Measurements from ENCODE around the gene MMP7. TPM values are rescaled to one million over a fixed set of nuclear protein-coding genes. Genes with fewer than 3 reads are reported as not detected.

MMP7 gene
- total RNA-seq, 2 experiments from 2014 or later, result not detected

- Mint-ChIP-seq H3K27me3 (ENCODE audit: low read depth) (no peaks in the 10 kb centered on the region), H3K27ac (peak overlapping the region; percentile 87), H3K36me3 (ENCODE audit: low read depth) (peaks cover 16% of the 10 kb centered on the region), H3K4me3 (peak overlapping the region; percentile 58), H3K4me1 (ENCODE audit: low read depth) (peaks cover 50% of the 10 kb centered on the region), H3K9me3 (ENCODE audit: insufficient read depth) (no peaks in the 10 kb centered on the region)
- CTCF ChIA-PET, result interaction anchor here (1.0 to 2.2 kb wide), 6 partner anchors 15 to 218 kb away, joined by 3 to 21 read pairs (median 6); no protein-coding TSS in a partner anchor
- POLR2A ChIA-PET, result no interaction called here
- ATAC-seq, result peak; percentile 66
- peak; percentile 55 for DNase-seq
These were observed 30.0 kb upstream of the MMP7 start for GRCh38 chr11:102560555-102561011.

GRCh38 chr11:102559839-102560238 lies 29.3 kb upstream of the MMP7 start:
- H3K9me3 Mint-ChIP-seq (ENCODE audit: insufficient read depth), result no peaks in the 10 kb centered on the region
- peaks cover 6% of the 10 kb centered on the region for H3K27me3 Mint-ChIP-seq (ENCODE audit: low read depth)
- H3K4me1 Mint-ChIP-seq (ENCODE audit: low read depth), result peaks cover 50% of the 10 kb centered on the region
- POLR2A ChIA-PET, result no interaction called here
- peak overlapping the region; percentile 36 for H3K4me3 Mint-ChIP-seq
- ATAC-seq, result peak; percentile 50
- CTCF ChIA-PET, result interaction anchor here (0.7 to 2.2 kb wide), 10 partner anchors 12 to 266 kb away, joined by 3 to 21 read pairs (median 4); no protein-coding TSS in a partner anchor
- peak overlapping the region; percentile 90 for H3K27ac Mint-ChIP-seq
- peak; percentile 33 for DNase-seq
- H3K36me3 Mint-ChIP-seq (ENCODE audit: low read depth), result peaks cover 16% of the 10 kb centered on the region

- DNase-seq, result no peak
- CTCF ChIA-PET, result interaction anchor here (1.1 to 1.8 kb wide), 4 partner anchors 58 to 111 kb away, joined by 3 to 4 read pairs (median 4); no protein-coding TSS in a partner anchor
- Mint-ChIP-seq H3K9me3 (ENCODE audit: insufficient read depth) (no peaks in the 10 kb centered on the region), H3K27me3 (ENCODE audit: low read depth) (peaks cover 6% of the 10 kb centered on the region), H3K4me3 (no peak overlapping the region), H3K27ac (no peak overlapping the region), H3K36me3 (ENCODE audit: low read depth) (peaks cover 14% of the 10 kb centered on the region), H3K4me1 (ENCODE audit: low read depth) (peaks cover 12% of the 10 kb centered on the region)
- POLR2A ChIA-PET, result no interaction called here
- no peak for ATAC-seq
These were observed 24.5 kb upstream of the MMP7 start for GRCh38 chr11:102555091-102555490.

GRCh38 chr11:102553835-102554282 lies 23.3 kb upstream of the MMP7 start:
- ChIA-PET CTCF (interaction anchor here (0.9 kb wide), 1 partner anchor 46 kb away, joined by 3 read pairs; no protein-coding TSS in a partner anchor), POLR2A (no interaction called here)
- Mint-ChIP-seq H3K9me3 (ENCODE audit: insufficient read depth) (no peaks in the 10 kb centered on the region), H3K4me3 (no peak overlapping the region), H3K4me1 (ENCODE audit: low read depth) (no peaks in the 10 kb centered on the region), H3K27ac (no peak overlapping the region), H3K36me3 (ENCODE audit: low read depth) (peaks cover 8% of the 10 kb centered on the region), H3K27me3 (ENCODE audit: low read depth) (peaks cover 6% of the 10 kb centered on the region)
- no peak for DNase-seq
- no peak for ATAC-seq

GRCh38 chr11:102552447-102553194 lies 22.1 kb upstream of the MMP7 start:
- Mint-ChIP-seq H3K27me3 (ENCODE audit: low read depth) (peaks cover 6% of the 10 kb centered on the region), H3K9me3 (ENCODE audit: insufficient read depth) (no peaks in the 10 kb centered on the region), H3K4me3 (no peak overlapping the region), H3K36me3 (ENCODE audit: low read depth) (peaks cover 3% of the 10 kb centered on the region), H3K27ac (no peak overlapping the region), H3K4me1 (ENCODE audit: low read depth) (no peaks in the 10 kb centered on the region)
- ATAC-seq (no peak), DNase-seq (no peak)
- ChIA-PET CTCF (interaction anchor here (0.9 kb wide), 1 partner anchor 45 kb away, joined by 3 read pairs; no protein-coding TSS in a partner anchor), POLR2A (no interaction called here)

- Mint-ChIP-seq H3K9me3 (ENCODE audit: insufficient read depth) (no peaks in the 10 kb centered on the region), H3K27ac (no peak overlapping the region), H3K4me3 (no peak overlapping the region), H3K4me1 (ENCODE audit: low read depth) (peaks cover 3% of the 10 kb centered on the region), H3K36me3 (ENCODE audit: low read depth) (no peaks in the 10 kb centered on the region), H3K27me3 (ENCODE audit: low read depth) (peaks cover 6% of the 10 kb centered on the region)
- no peak for ATAC-seq
- ChIA-PET POLR2A (no interaction called here), CTCF (interaction anchor here (0.6 kb wide), 1 partner anchor 8 kb away, joined by 3 read pairs; no protein-coding TSS in a partner anchor)
- DNase-seq, result no peak
These were observed 21.5 kb upstream of the MMP7 start for GRCh38 chr11:102552020-102552419.

GRCh38 chr11:102551169-102551781 lies 20.7 kb upstream of the MMP7 start:
- H3K9me3 Mint-ChIP-seq (ENCODE audit: insufficient read depth), result no peaks in the 10 kb centered on the region
- peaks cover 5% of the 10 kb centered on the region for H3K4me1 Mint-ChIP-seq (ENCODE audit: low read depth)
- ChIA-PET CTCF (interaction anchor here (0.6 to 1.1 kb wide), 2 partner anchors 7 to 61 kb away, joined by 3 read pairs; no protein-coding TSS in a partner anchor), POLR2A (no interaction called here)
- H3K4me3 Mint-ChIP-seq, result no peak overlapping the region
- DNase-seq (no peak), ATAC-seq (no peak)
- H3K36me3 Mint-ChIP-seq (ENCODE audit: low read depth), result no peaks in the 10 kb centered on the region
- no peak overlapping the region for H3K27ac Mint-ChIP-seq
- H3K27me3 Mint-ChIP-seq (ENCODE audit: low read depth), result peaks cover 6% of the 10 kb centered on the region

- no peaks in the 10 kb centered on the region for H3K9me3 Mint-ChIP-seq (ENCODE audit: insufficient read depth)
- peaks cover 5% of the 10 kb centered on the region for H3K4me1 Mint-ChIP-seq (ENCODE audit: low read depth)
- H3K36me3 Mint-ChIP-seq (ENCODE audit: low read depth), result no peaks in the 10 kb centered on the region
- DNase-seq (no peak), ATAC-seq (no peak)
- ChIA-PET CTCF (interaction anchor here (0.9 to 1.8 kb wide), 4 partner anchors 9 to 66 kb away, joined by 3 to 7 read pairs (median 3); no protein-coding TSS in a partner anchor), POLR2A (no interaction called here)
- H3K27me3 Mint-ChIP-seq (ENCODE audit: low read depth), result no peaks in the 10 kb centered on the region
- no peak overlapping the region for H3K4me3 Mint-ChIP-seq
- H3K27ac Mint-ChIP-seq, result no peak overlapping the region
These were observed 16.4 kb upstream of the MMP7 start for GRCh38 chr11:102546923-102547471.

- H3K27ac Mint-ChIP-seq, result no peak overlapping the region
- peaks cover 5% of the 10 kb centered on the region for H3K4me1 Mint-ChIP-seq (ENCODE audit: low read depth)
- H3K4me3 Mint-ChIP-seq, result no peak overlapping the region
- CTCF ChIA-PET, result interaction anchor here (0.8 to 1.8 kb wide), 5 partner anchors 9 to 204 kb away, joined by 3 to 7 read pairs (median 3); no protein-coding TSS in a partner anchor
- no peaks in the 10 kb centered on the region for H3K36me3 Mint-ChIP-seq (ENCODE audit: low read depth)
- POLR2A ChIA-PET, result no interaction called here
- H3K27me3 Mint-ChIP-seq (ENCODE audit: low read depth), result peaks cover 2% of the 10 kb centered on the region
- DNase-seq (no peak), ATAC-seq (no peak)
- no peaks in the 10 kb centered on the region for H3K9me3 Mint-ChIP-seq (ENCODE audit: insufficient read depth)
These were observed 15.9 kb upstream of the MMP7 start for GRCh38 chr11:102546427-102546826.

- H3K4me3 Mint-ChIP-seq, result no peak overlapping the region
- peaks cover 5% of the 10 kb centered on the region for H3K4me1 Mint-ChIP-seq (ENCODE audit: low read depth)
- DNase-seq, result no peak
- H3K9me3 Mint-ChIP-seq (ENCODE audit: insufficient read depth), result no peaks in the 10 kb centered on the region
- no peak for ATAC-seq
- peaks cover 5% of the 10 kb centered on the region for H3K27me3 Mint-ChIP-seq (ENCODE audit: low read depth)
- ChIA-PET POLR2A (no interaction called here), CTCF (interaction anchor here (0.8 to 1.8 kb wide), 4 partner anchors 14 to 204 kb away, joined by 3 to 7 read pairs (median 4); no protein-coding TSS in a partner anchor)
- H3K36me3 Mint-ChIP-seq (ENCODE audit: low read depth), result no peaks in the 10 kb centered on the region
- no peak overlapping the region for H3K27ac Mint-ChIP-seq
These were observed 15.2 kb upstream of the MMP7 start for GRCh38 chr11:102545701-102546100.

- no peak overlapping the region for H3K27ac Mint-ChIP-seq
- ChIA-PET CTCF (interaction anchor here (0.6 to 1.3 kb wide), 4 partner anchors 7 to 68 kb away, joined by 3 read pairs; no protein-coding TSS in a partner anchor), POLR2A (no interaction called here)
- H3K36me3 Mint-ChIP-seq (ENCODE audit: low read depth), result no peaks in the 10 kb centered on the region
- no peak for ATAC-seq
- peaks cover 5% of the 10 kb centered on the region for H3K4me1 Mint-ChIP-seq (ENCODE audit: low read depth)
- no peaks in the 10 kb centered on the region for H3K9me3 Mint-ChIP-seq (ENCODE audit: insufficient read depth)
- DNase-seq, result no peak
- no peak overlapping the region for H3K4me3 Mint-ChIP-seq
- peaks cover 8% of the 10 kb centered on the region for H3K27me3 Mint-ChIP-seq (ENCODE audit: low read depth)
These were observed 14.0 kb upstream of the MMP7 start for GRCh38 chr11:102544594-102544993.

Measured in activated CD8-positive, alpha-beta T cell treated with anti-CD3 and anti-CD28 coated beads, Interleukin-2, amount 10 ng/mL, durations not matched to agents 7 days and 5 days (primary cell).